K562 (cell line): ENCODE results near the gene SNX14. TPM values are rescaled to one million over a fixed set of nuclear protein-coding genes. Genes with fewer than 3 reads are reported as not detected.

Experiments used
- ARID4B ChIP-seq: sonication (generic); formaldehyde crosslinking; IDR thresholded peaks from 2 replicates; pipeline ENCODE4 v1.8.0; 2022; ENCODE audit warnings: mild to moderate bottlenecking, missing genetic modification reagents
- DACH1 ChIP-seq: fragments of 450-650 bp; IDR thresholded peaks from 2 replicates; pipeline ENCODE4 v1.6.1; 2018; ENCODE audit not compliant: partially characterized antibody
- HMGN3 ChIP-seq: IDR thresholded peaks from 2 replicates; pipeline ENCODE4 v1.6.1; 2011; ENCODE audit warnings: borderline replicate concordance, low read depth, mild to moderate bottlenecking, mixed read lengths, low read length; ENCODE audit not compliant: insufficient read length; ENCODE audit errors: extremely low read depth
- L3MBTL2 ChIP-seq: fragments of 450-650 bp; IDR thresholded peaks from 2 replicates; pipeline ENCODE4 v1.6.1; 2016; ENCODE audit warnings: mild to moderate bottlenecking, moderate library complexity
- MTA1 ChIP-seq: fragments of 450-650 bp; IDR thresholded peaks from 2 replicates; pipeline ENCODE4 v1.6.1; 2017; ENCODE audit warnings: borderline replicate concordance
- NR4A1 ChIP-seq, 2 experiments: fragments of 250-450 bp in 1 of 2; fragments of 450-650 bp in 1 of 2; sonication (Bioruptor Pico) in 1 of 2; IDR thresholded peaks; 2 replicates each; pipeline versions ENCODE4 v1.4.0 to v1.6.1; 2016 to 2020; ENCODE audit warnings: mild to moderate bottlenecking in 2 of 2, missing compliant biosample characterization in 1 of 2, missing genetic modification characterization in 1 of 2, moderate library complexity in 1 of 2
- POLR2A ChIP-seq: fragments of 450-650 bp; conservative IDR thresholded peaks from 2 replicates; pipeline ENCODE4 v1.6.1; 2016
- ZEB2 ChIP-seq: fragments of 450-650 bp; IDR thresholded peaks from 2 replicates; pipeline ENCODE4 v1.6.1; 2016
- polyA plus RNA-seq, 8 experiments: library from polyadenylated mRNA; depleted of rRNA in 4 of 8; stranded (reverse) in 5 of 8; unstranded in 3 of 8; fragments of >200 nt; fragmentation: Nextera tagmentation in 2 of 8; fragmentation: Illumina TruSeq in 1 of 8; extraction: Ambion mirVana in 2 of 8; extraction: Trizol in 1 of 8; gene quantifications; 2 replicates each; pipeline versions ENCODE4 v1.2.1 to v1.2.3, GENCODE V29; 2011 to 2014; ENCODE audit warnings: inconsistent platforms in 1 of 8, missing spikeins in 1 of 8
- total RNA-seq, 7 experiments: library from RNA; depleted of rRNA in 6 of 7; stranded (reverse); fragments of >200 nt in 6 of 7; fragmentation: Illumina TruSeq in 2 of 7; extraction: Trizol in 2 of 7; gene quantifications; 2 replicates each; pipeline versions ENCODE4 v1.2.1 to v1.2.3, GENCODE V29; 2011 to 2021; ENCODE audit warnings: low replicate concordance in 1 of 7
- TF ChIP-seq, protein P1 (sequence below), 2 experiments: fragments of 450-650 bp; conservative IDR thresholded peaks; 2 replicates each; pipeline ENCODE4 v1.6.1; 2017; ENCODE audit warnings: mild to moderate bottlenecking in 2 of 2, moderate library complexity in 2 of 2

Gene SNX14
- total and polyA plus RNA-seq, 9 of the 15 experiments (the other 6 are each of a cell fraction or from before 2014, with no cell fraction given), result 46.5 to 140 (median 71.2) TPM

DNA sequence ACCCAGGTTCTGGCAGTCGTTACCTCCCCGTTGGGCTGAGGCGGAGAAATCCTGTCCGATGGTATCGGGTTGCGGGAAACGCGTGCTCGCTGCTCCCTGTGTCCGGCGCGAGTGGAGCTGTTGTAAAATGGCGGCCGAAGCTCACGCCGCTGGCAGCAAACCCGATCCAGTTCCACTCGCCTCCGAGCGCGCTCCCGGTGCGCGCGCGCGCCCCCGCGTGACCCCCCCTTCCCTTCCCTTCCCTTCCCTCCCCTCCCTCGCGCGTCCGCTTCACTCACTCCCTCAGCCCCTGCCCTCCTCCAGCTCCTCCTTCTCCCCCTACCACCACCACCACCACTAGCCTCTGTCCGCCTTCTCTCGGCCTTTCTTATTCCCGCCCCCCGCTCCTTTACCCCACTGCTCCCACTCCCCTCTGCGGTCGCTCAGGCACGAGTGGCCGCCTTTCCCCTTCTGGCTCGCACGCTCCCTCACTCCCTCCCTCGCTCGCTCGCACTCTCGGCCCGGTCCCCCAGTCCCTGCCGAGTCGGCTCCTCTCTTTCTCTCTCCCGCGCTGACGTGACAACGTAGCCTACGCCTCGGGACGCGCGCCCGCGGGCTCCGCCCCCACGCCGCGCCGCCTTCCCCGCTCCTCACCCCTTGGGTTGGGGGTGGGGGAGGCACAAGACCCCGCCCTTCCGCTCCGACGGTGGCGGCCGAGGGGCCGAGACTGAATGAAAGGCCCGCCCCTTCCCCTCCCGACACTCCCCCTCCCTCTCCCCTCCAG lies 49.3 kb upstream of the SNX14 start, which contains the start of gene SYNCRIP (continued):
- peak; percentile 67 for TF ChIP-seq HMGN3
- TF ChIP-seq ZEB2, result no peak; the same call in 1 of the 2 replicates
- TF ChIP-seq NR4A1 (CRISPR knock-in tag; IDR thresholded peaks at IDR 0.05), result no peak
- TF ChIP-seq NR4A1 (tag; IDR thresholded peaks at IDR 0.05), result no peak
- TF ChIP-seq DACH1, result no peak
- peak; percentile 83; the same call in 1 of the 2 replicates for TF ChIP-seq MTA1
- TF ChIP-seq POLR2A, result peak; percentile 99
- TF ChIP-seq, protein P1, sequence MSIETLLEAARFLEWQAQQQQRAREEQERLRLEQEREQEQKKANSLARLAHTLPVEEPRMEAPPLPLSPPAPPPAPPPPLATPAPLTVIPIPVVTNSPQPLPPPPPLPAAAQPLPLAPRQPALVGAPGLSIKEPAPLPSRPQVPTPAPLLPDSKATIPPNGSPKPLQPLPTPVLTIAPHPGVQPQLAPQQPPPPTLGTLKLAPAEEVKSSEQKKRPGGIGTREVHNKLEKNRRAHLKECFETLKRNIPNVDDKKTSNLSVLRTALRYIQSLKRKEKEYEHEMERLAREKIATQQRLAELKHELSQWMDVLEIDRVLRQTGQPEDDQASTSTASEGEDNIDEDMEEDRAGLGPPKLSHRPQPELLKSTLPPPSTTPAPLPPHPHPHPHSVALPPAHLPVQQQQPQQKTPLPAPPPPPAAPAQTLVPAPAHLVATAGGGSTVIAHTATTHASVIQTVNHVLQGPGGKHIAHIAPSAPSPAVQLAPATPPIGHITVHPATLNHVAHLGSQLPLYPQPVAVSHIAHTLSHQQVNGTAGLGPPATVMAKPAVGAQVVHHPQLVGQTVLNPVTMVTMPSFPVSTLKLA (conservative IDR thresholded peaks at IDR 0.05), result peak; percentile 48 to 72
- TF ChIP-seq L3MBTL2, result no peak
- no peak; the same call in none of the 2 replicates for TF ChIP-seq ARID4B (CRISPR knock-in tag)
